Kidney (tissue), 14 donors: ENCODE data around the gene SBF2. TPM values are rescaled to one million over a fixed set of nuclear protein-coding genes. Genes with fewer than 3 reads are reported as not detected.

Source experiments
- DNase-seq, 5 donors: peaks; one replicate each; pipeline ENCODE4 v3.0.0-alpha.2; 2013 to 2020
- FAIRE-seq: peaks from 2 replicates; lab custom pipeline; 2012; peaks lifted over from hg19 to GRCh38; lab: Jason Lieb, UNC
- H3K27ac ChIP-seq, 2 donors: one replicate each; pipeline ENCODE4 v1.7.0; 2013; ENCODE audit warnings: low read depth in 2 of 2, low read length in 2 of 2, inconsistent platforms in 1 of 2
- H3K27me3 ChIP-seq: one replicate; pipeline ENCODE4 v1.7.1; 2013; ENCODE audit warnings: low read length, inconsistent platforms; ENCODE audit not compliant: control insufficient read depth, insufficient read depth
- H3K36me3 ChIP-seq, 3 donors: one replicate each; pipeline versions ENCODE4 v1.7.0 to v1.7.1; 2013; ENCODE audit warnings: low read length in 3 of 3, control low read depth in 1 of 3, inconsistent platforms in 1 of 3; ENCODE audit not compliant: insufficient read depth in 3 of 3, control insufficient read depth in 2 of 3
- H3K4me1 ChIP-seq, 3 donors: one replicate each; pipeline versions ENCODE4 v1.7.0 to v1.7.1; 2013; ENCODE audit warnings: low read length in 3 of 3, inconsistent platforms in 1 of 3, low read depth in 1 of 3; ENCODE audit not compliant: control insufficient read depth in 2 of 3, insufficient read depth in 2 of 3
- H3K4me3 ChIP-seq, 3 donors: one replicate each; pipeline versions ENCODE4 v1.7.0 to v1.8.1; 2013; ENCODE audit warnings: low read length in 3 of 3, control low read depth in 1 of 3, inconsistent platforms in 1 of 3
- H3K9ac ChIP-seq, 3 donors: one replicate each; pipeline versions ENCODE4 v1.7.0 to v1.7.1; 2013; ENCODE audit warnings: low read length in 3 of 3, control low read depth in 1 of 3, inconsistent platforms in 1 of 3
- H3K9me3 ChIP-seq, 3 donors: one replicate each; pipeline versions ENCODE4 v1.7.0 to v1.7.1; 2013; ENCODE audit warnings: low read length in 3 of 3, control low read depth in 1 of 3, inconsistent platforms in 1 of 3; ENCODE audit not compliant: control insufficient read depth in 2 of 3, insufficient read depth in 1 of 3
- intact Hi-C: fragments of 100-400 bp; cut with DNase I; formaldehyde crosslinking; loops from one replicate; pipeline ENCODE4 v1.11.1; 2022
- polyA plus RNA-seq: library from polyadenylated mRNA; stranded (reverse); fragments of 350-450 nt; fragmentation: Illumina TruSeq; extraction: RNeasy Lipid Tissue Mini Kit (QIAGEN cat#74804); gene quantifications from one replicate; pipeline ENCODE4 v1.2.3, GENCODE V29; 2014; ENCODE audit warnings: low read depth, low replicate concordance; ENCODE audit not compliant: insufficient read depth
- total RNA-seq: library from RNA; stranded (reverse); fragmentation: NEBNext Ultra II Directional; extraction: Animal tissue kit (Norgen Biotek cat#: 25700); gene quantifications from one replicate; pipeline ENCODE4 v1.2.1, GENCODE V29; 2021
- TF ChIP-seq, protein P1 (sequence below): IDR thresholded peaks from 3 replicates; pipeline ENCODE4 v1.5.1; 2012; ENCODE audit warnings: mild to moderate bottlenecking, moderate library complexity, borderline replicate concordance; ENCODE audit not compliant: insufficient read depth; ENCODE audit errors: extremely low read depth
- donor health status: control.
- donor health status: control.
- donor health status: control.
- donor health status: control.
- donor health status: control.
- donor health status: DM: yes; HTN: yes; CAD: no.
- donor health status: Normal renal cell carcinoma (clear cell type).

The SBF2 gene
- total and polyA plus RNA-seq, 2 donors from 2014 or later: 13.1 to 55.4 TPM

- DNase-seq (peak in 2 of 5 donors; percentile 21 to 33), FAIRE-seq (peak; percentile 30)
- TF ChIP-seq, protein P1, sequence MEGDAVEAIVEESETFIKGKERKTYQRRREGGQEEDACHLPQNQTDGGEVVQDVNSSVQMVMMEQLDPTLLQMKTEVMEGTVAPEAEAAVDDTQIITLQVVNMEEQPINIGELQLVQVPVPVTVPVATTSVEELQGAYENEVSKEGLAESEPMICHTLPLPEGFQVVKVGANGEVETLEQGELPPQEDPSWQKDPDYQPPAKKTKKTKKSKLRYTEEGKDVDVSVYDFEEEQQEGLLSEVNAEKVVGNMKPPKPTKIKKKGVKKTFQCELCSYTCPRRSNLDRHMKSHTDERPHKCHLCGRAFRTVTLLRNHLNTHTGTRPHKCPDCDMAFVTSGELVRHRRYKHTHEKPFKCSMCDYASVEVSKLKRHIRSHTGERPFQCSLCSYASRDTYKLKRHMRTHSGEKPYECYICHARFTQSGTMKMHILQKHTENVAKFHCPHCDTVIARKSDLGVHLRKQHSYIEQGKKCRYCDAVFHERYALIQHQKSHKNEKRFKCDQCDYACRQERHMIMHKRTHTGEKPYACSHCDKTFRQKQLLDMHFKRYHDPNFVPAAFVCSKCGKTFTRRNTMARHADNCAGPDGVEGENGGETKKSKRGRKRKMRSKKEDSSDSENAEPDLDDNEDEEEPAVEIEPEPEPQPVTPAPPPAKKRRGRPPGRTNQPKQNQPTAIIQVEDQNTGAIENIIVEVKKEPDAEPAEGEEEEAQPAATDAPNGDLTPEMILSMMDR: no peak
- Histone ChIP-seq H3K36me3 (no peaks in the 10 kb centered on the region), H3K4me1 (no peaks in the 10 kb centered on the region), H3K4me3 (no peak overlapping the region), H3K9me3 (no peaks in the 10 kb centered on the region), H3K27me3 (no peaks in the 10 kb centered on the region), H3K27ac (peak overlapping the region in 1 of 2 donors; percentile 7), H3K9ac (no peak overlapping the region)
- intact Hi-C loops: no loop called here
Observed at GRCh38 chr11:10117709-10118351, 176.2 kb downstream of the SBF2 start.

GRCh38 chr11:10116588-10116987 is 177.4 kb downstream of the SBF2 start:
- Histone ChIP-seq H3K27me3 (no peaks in the 10 kb centered on the region), H3K9me3 (no peaks in the 10 kb centered on the region), H3K27ac (no peak overlapping the region), H3K4me3 (no peak overlapping the region), H3K36me3 (no peaks in the 10 kb centered on the region), H3K9ac (no peak overlapping the region), H3K4me1 (no peaks in the 10 kb centered on the region)
- no peak for FAIRE-seq
- intact Hi-C loops: no loop called here
- no peak for DNase-seq
- TF ChIP-seq, protein P1: no peak

- FAIRE-seq: peak; percentile 32
- H3K36me3 ChIP-seq: no peaks in the 10 kb centered on the region
- H3K9me3 ChIP-seq: no peaks in the 10 kb centered on the region
- intact Hi-C loops: no loop called here
- no peak overlapping the region for H3K9ac ChIP-seq
- H3K4me1 ChIP-seq: no peaks in the 10 kb centered on the region
- no peak for DNase-seq
- H3K27ac ChIP-seq: no peak overlapping the region
- H3K4me3 ChIP-seq: no peak overlapping the region
- H3K27me3 ChIP-seq: no peaks in the 10 kb centered on the region
- TF ChIP-seq, protein P1: no peak
Observed at GRCh38 chr11:10114593-10115404, 179.2 kb downstream of the SBF2 start.
